ENCODE measurements around the gene SNX14.
"Not testable (repeated sequence)": the region's sequence is repeated elsewhere in the genome, so short reads cannot be mapped to it uniquely, and the experiment has no call there.

SNX14 gene

DNA sequence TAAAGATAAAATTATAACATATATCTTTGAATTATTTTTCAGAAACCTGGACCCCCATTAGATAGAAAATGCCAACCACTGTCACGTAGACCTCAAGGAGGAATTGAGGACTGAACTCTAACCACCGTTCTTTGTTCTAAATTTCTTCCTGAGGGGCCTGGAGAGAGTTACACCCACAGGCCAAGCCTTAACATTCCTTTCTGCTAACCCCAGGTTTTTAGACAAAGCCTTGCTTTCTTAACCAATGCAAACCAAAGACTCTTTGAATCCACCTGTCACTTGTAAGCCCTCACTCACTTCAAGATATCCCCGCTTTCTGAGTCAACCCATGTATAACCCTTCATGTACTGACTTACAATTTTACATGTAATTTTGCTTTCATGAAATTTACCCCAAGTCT is 41.0 kb downstream of the SNX14 start:
- intact Hi-C loops (cut with DNase I; ENCODE audit: low total_unique reads): no loop called here
- H3K36me3 ChIP-seq: peaks cover 16 to 40% (median 17%) of the 10 kb centered on the region in 3 donors
- no peak overlapping the region for H3K4me3 ChIP-seq

DNA sequence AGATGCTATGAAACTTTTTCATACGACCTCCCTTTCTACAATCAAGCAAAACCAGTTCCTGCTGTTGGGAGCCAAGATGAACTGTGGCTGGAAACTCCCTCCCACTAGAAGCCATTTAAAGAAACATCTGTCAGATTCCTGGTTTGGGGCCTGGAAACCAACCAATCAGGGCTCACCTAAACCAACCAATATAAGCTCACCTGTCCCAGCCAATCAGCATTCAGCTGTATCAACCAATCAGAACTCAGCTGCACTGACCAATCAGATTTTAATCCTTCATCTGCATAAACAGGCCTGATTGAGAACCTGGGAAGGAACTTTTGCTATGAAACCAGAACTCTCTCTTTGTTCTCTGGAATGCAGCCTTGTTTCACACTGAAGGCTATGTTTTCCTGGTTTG is 42.4 kb downstream of the SNX14 start:
- no peaks in the 10 kb centered on the region for H3K27me3 ChIP-seq
- H3K4me3 ChIP-seq: no peak overlapping the region
- no peak for DNase-seq
- peaks cover 30 to 53% (median 30%) of the 10 kb centered on the region in 3 donors for H3K36me3 ChIP-seq
- H3K9me3 ChIP-seq: no peaks in the 10 kb centered on the region
- intact Hi-C loops (cut with DNase I; ENCODE audit: low total_unique reads): no loop called here
- H3K27ac ChIP-seq: no peak overlapping the region
- TF ChIP-seq, protein P1, sequence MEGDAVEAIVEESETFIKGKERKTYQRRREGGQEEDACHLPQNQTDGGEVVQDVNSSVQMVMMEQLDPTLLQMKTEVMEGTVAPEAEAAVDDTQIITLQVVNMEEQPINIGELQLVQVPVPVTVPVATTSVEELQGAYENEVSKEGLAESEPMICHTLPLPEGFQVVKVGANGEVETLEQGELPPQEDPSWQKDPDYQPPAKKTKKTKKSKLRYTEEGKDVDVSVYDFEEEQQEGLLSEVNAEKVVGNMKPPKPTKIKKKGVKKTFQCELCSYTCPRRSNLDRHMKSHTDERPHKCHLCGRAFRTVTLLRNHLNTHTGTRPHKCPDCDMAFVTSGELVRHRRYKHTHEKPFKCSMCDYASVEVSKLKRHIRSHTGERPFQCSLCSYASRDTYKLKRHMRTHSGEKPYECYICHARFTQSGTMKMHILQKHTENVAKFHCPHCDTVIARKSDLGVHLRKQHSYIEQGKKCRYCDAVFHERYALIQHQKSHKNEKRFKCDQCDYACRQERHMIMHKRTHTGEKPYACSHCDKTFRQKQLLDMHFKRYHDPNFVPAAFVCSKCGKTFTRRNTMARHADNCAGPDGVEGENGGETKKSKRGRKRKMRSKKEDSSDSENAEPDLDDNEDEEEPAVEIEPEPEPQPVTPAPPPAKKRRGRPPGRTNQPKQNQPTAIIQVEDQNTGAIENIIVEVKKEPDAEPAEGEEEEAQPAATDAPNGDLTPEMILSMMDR (IDR thresholded peaks at IDR 0.05): no peak
- H3K4me1 ChIP-seq: no peaks in the 10 kb centered on the region

More for the DNA sequence above, 41.0 kb downstream of the SNX14 start:
- TF ChIP-seq, protein P1 (IDR thresholded peaks at IDR 0.05): no peak
- Histone ChIP-seq H3K27me3 (no peaks in the 10 kb centered on the region), H3K9me3 (no peaks in the 10 kb centered on the region), H3K4me1 (no peaks in the 10 kb centered on the region), H3K27ac (no peak overlapping the region)
- DNase-seq: no peak

DNA sequence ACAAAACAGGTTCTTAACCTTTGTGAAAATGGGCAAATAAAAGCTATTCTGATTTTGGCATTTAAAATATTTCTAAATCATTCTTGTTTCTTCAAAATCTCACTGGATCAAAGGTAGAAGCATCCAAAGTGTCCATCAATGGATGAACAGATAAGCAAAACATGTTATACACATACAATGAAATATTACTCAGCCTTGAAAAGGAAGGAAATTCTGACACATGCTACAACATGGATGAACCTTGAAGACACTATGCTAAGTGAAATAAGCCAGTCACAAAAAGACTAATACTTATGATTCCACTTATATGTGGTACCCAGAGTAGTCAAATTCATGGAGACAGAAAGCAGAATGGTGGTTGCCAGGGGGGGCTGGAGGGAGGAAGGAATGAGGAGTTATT is 45.9 kb downstream of the SNX14 start:
- Histone ChIP-seq H3K4me3 (no peak overlapping the region), H3K27ac (no peak overlapping the region), H3K4me1 (no peaks in the 10 kb centered on the region), H3K36me3 (peaks cover 24 to 55% (median 47%) of the 10 kb centered on the region in 3 donors), H3K9me3 (no peaks in the 10 kb centered on the region), H3K27me3 (no peaks in the 10 kb centered on the region)
- TF ChIP-seq, protein P1 (IDR thresholded peaks at IDR 0.05): no peak
- DNase-seq: no peak
- intact Hi-C loops (cut with DNase I; ENCODE audit: low total_unique reads): no loop called here

DNA sequence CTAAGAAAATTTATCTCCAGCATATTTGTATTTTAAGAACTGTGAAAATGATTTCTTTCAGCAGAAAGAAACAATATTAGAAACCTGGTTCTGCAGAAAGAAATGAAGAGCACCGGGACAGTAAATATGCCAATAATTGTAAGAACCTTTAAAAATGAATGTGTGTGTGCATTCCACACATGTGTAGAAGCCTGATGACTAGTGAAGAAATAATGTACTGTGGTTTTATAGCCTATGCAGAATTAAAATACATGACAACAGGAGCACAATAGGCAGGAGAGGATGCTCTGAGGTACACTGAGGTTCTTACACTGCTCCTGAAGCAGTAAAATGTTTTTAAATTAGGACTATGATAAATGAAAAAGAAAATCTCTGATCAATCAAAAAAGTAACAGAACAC is 48.9 kb downstream of the SNX14 start:
- DNase-seq: no peak
- TF ChIP-seq, protein P1 (IDR thresholded peaks at IDR 0.05): no peak
- H3K36me3 ChIP-seq: peaks cover 37 to 54% (median 51%) of the 10 kb centered on the region in 3 donors

DNA sequence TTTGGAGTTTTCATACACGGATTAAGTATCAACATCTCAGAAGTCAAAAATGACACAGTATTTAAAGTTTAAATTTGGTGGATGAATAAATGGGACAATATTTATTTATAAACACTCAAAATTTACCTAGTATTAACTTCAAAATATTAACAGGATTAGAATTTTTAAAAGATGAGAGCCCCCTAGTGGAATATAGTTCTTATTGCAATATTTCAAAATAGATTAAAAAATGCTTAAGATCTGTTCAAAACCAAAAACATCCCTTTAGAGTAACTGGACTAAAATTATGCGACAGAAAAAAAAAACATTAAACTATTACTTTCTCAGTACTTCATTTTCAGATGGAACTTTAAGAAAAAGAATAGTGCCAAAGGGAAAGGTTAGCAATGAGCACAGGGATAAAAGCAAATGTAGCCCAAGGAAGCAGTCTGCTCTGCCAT is 56.6 kb downstream of the SNX14 start:
- TF ChIP-seq, protein P1 (IDR thresholded peaks at IDR 0.05): peak; percentile 24 to 60
- peak overlapping the region in 1 of 2 donors; percentile 5 for H3K27ac ChIP-seq
- DNase-seq: no peak
- H3K4me3 ChIP-seq: no peak overlapping the region
- H3K9me3 ChIP-seq: no peaks in the 10 kb centered on the region
- peaks cover 21 to 23% (median 22%) of the 10 kb centered on the region in 3 donors for H3K36me3 ChIP-seq
- intact Hi-C loops (cut with DNase I; ENCODE audit: low total_unique reads): loop anchor here (5.0 kb wide), 1 partner anchor 185 kb away; no protein-coding TSS in a partner anchor
- H3K27me3 ChIP-seq: no peaks in the 10 kb centered on the region
- peaks cover 0 to 8% (median 0%) of the 10 kb centered on the region in 4 donors for H3K4me1 ChIP-seq

More for the DNA sequence above, 48.9 kb downstream of the SNX14 start:
- no peak overlapping the region for H3K27ac ChIP-seq
- no peaks in the 10 kb centered on the region for H3K4me1 ChIP-seq
- no peaks in the 10 kb centered on the region for H3K27me3 ChIP-seq
- intact Hi-C loops (cut with DNase I; ENCODE audit: low total_unique reads): no loop called here
- H3K9me3 ChIP-seq: no peaks in the 10 kb centered on the region
- no peak overlapping the region for H3K4me3 ChIP-seq

DNA sequence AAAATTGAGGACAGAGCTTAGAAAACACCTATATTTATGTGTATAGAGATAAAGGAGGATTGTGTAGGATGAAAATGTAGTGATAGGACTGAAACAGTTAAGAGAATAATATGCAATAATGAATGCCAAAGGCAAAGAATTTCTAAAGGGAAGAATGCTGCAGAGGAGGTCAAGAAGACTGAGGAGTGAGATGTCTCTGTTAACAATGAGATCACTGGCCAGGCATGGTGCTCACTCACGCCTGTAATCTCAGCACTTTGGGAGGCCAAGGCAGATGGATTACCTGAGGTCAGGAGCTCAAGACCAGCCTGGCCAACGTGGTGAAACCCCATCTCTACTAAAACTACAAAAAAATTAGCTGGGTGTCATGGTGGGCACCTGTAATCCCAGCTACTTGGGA is 69.4 kb downstream of the SNX14 start:
- H3K27me3 ChIP-seq; H3K4me3 ChIP-seq; DNase-seq; H3K4me1 ChIP-seq; H3K27ac ChIP-seq; H3K9me3 ChIP-seq; intact Hi-C loops (cut with DNase I; ENCODE audit: low total_unique reads): not testable (repeated sequence)
- H3K36me3 ChIP-seq: peaks cover 37 to 73% (median 40%) of the 10 kb centered on the region in 3 donors

Measured in tibial artery (tissue), 4 donors.